GM19193 (cell line): ENCODE data around the gene HHAT.

ENCODE experiments used
- POLR2A ChIP-seq: IDR thresholded peaks from 4 replicates; pipeline ENCODE4 v1.6.1; 2011; ENCODE audit not compliant: insufficient read depth, insufficient read length; ENCODE audit errors: extremely low read depth

HHAT gene

GRCh38 chr1:210394281-210394821 is 65.6 kb downstream of the HHAT start:
- no peak for TF ChIP-seq POLR2A

- TF ChIP-seq POLR2A, result no peak
Observed at GRCh38 chr1:210396541-210396940, 67.8 kb downstream of the HHAT start.

GRCh38 chr1:210397252-210397651 is 68.5 kb downstream of the HHAT start:
- TF ChIP-seq POLR2A, result no peak

GRCh38 chr1:210397681-210398080 is 69.0 kb downstream of the HHAT start:
- no peak for TF ChIP-seq POLR2A

GRCh38 chr1:210398466-210398865 is 69.8 kb downstream of the HHAT start:
- no peak for TF ChIP-seq POLR2A

GRCh38 chr1:210400043-210400840 is 71.5 kb downstream of the HHAT start:
- no peak for TF ChIP-seq POLR2A

GRCh38 chr1:210402560-210402959 is 73.9 kb downstream of the HHAT start:
- no peak for TF ChIP-seq POLR2A

GRCh38 chr1:210405316-210405715 is 76.6 kb downstream of the HHAT start:
- TF ChIP-seq POLR2A, result no peak

GRCh38 chr1:210407207-210407886 is 78.6 kb downstream of the HHAT start:
- no peak for TF ChIP-seq POLR2A

GRCh38 chr1:210407887-210408252 is 79.2 kb downstream of the HHAT start:
- TF ChIP-seq POLR2A, result no peak

- no peak for TF ChIP-seq POLR2A
Observed at GRCh38 chr1:210412240-210412639, 83.5 kb downstream of the HHAT start.

- no peak for TF ChIP-seq POLR2A
Observed at GRCh38 chr1:210413951-210414350, 85.2 kb downstream of the HHAT start.

- TF ChIP-seq POLR2A, result no peak
Observed at GRCh38 chr1:210415846-210416448, 87.2 kb downstream of the HHAT start.

GRCh38 chr1:210416681-210417080 is 88.0 kb downstream of the HHAT start:
- TF ChIP-seq POLR2A, result no peak

- TF ChIP-seq POLR2A, result no peak
Observed at GRCh38 chr1:210417881-210418280, 89.2 kb downstream of the HHAT start.

GRCh38 chr1:210418863-210419650 is 90.4 kb downstream of the HHAT start:
- TF ChIP-seq POLR2A, result no peak

- no peak for TF ChIP-seq POLR2A
Observed at GRCh38 chr1:210428696-210429095, 100.0 kb downstream of the HHAT start.
